ENCODE results near the gene PCDH12.

GRCh38 chr5:141951332-141951781 lies 6.6 kb downstream of the PCDH12 start:
- TF ChIP-seq CTCF (IDR thresholded peaks at IDR 0.05) (no peak), POLR2A (IDR thresholded peaks at IDR 0.05) (no peak), EP300 (IDR thresholded peaks at IDR 0.05) (no peak)
